Loucy (cell line): Measurements from ENCODE around the gene FAM114A2.

Source experiments
- CTCF ChIP-seq: fragments of 200-600 bp; sonication (generic); conservative IDR thresholded peaks from 2 replicates; pipeline ENCODE4 v1.5.1; 2014; ENCODE audit warnings: mild to moderate bottlenecking, antibody characterized with exemption, low read length
- EZH2phosphoT487 ChIP-seq: fragments of 200-600 bp; IDR thresholded peaks from 2 replicates; pipeline ENCODE4 v1.6.1; 2018; ENCODE audit warnings: antibody characterized with exemption, mild to moderate bottlenecking, moderate library complexity, borderline replicate concordance

GRCh38 chr5:153985498-153985897, 53.2 kb downstream of the FAM114A2 start:
- TF ChIP-seq CTCF = no peak
- TF ChIP-seq EZH2phosphoT487 = no peak
